Ammon's horn (tissue), 1 donor: ENCODE results near the gene C11orf21.
A peak's percentile ranks its signal among the peaks of the same experiment; 100 is the strongest.

Source experiments
- DNase-seq: peaks from one replicate; pipeline ENCODE4 v3.0.0-alpha.2; 2016; ENCODE audit warnings: low spot score

The C11orf21 gene

DNA sequence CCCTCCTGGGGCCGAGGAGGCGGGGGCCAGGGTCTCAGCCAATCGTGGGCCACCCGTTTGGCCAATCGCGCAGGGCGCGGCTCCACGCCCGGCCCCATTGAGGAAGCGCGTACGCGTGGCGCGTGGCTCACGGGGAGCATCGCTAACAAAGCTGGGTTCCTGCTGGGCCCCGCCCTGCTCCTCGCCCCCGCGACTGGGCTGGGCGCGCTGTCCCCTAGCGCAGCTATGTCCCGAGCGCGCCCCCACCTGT is 30.7 kb downstream of the C11orf21 start:
- DNase-seq = no peak

DNA sequence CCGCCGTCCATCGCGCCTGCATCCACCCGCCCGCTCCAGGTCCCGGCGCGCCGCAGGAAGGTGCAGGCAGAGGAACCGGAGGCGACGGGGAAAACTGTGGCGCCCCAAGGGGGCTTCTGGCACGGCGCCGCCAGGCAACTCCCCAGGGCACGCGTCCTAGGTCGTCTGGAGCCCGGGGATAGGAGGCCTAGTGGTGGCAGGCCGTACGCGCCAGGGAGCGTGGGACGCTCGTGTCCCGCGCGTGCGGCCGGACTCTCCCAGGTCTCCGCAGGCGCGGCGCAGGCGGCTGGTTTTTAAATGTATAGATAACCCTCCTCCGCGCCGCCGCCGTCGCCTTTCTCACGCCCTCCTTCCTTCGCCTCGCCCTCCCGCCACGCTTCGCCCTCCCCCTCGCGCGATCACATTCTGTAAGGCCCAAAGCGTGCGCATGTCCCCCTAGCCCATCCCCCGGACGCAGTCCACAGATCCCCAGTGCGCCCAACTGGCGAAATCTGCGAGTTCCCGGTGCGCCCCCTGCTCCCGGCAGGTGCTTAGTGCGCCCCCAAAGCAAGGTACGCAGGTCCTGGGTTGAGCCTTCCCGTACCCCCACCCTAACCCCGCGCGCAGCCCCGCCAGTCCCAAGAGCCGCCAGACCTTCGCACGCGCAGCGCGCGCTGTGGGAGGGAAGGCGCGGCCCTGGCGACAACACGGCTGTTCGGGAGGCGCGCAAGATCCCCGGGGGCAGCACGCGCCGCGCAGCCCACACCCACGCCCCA is 31.2 kb downstream of the C11orf21 start, which contains the start of gene ASCL2:
Gene ASCL2, minus strand, starts transcription at position 267 of the 755 bp plus-strand sequence. Its CDS starts 256 bp downstream, at position 11.
- DNase-seq = no peak

DNA sequence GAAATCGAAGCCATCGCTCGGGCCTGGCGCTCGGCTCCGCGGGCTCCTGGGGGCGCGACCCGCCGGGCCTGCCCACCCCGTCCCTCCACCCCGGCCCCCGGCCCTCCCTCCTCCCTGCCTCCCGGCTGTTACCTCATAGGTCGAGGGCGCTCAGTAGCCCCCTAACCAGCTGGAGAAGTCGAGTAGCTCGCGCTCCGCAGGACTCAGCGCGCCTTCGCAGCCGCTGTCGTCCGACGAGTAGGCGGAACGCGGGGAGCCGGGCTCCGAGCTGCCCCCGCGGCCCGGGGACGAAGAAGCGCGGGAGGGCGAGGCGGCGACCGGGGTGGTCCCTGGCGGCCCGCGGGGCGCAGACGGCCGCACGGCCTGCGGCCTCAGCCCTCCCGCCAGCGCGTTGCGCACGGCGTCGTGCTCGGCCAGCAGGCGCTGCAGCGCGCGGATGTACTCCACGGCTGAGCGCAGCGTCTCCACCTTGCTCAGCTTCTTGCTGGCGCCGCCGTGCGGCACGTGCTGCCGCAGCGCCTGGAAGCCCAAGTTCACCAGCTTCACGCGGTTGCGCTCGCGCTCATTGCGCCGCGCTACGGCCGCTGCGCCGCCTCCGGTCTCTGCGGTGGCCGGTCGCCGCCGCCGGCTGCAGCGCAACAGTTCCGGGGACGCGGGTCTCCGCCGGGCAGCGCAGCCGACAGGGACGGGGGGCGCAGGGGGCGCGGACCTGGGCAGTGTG is 32.0 kb downstream of the C11orf21 start:
- peak; percentile 35 for DNase-seq

DNA sequence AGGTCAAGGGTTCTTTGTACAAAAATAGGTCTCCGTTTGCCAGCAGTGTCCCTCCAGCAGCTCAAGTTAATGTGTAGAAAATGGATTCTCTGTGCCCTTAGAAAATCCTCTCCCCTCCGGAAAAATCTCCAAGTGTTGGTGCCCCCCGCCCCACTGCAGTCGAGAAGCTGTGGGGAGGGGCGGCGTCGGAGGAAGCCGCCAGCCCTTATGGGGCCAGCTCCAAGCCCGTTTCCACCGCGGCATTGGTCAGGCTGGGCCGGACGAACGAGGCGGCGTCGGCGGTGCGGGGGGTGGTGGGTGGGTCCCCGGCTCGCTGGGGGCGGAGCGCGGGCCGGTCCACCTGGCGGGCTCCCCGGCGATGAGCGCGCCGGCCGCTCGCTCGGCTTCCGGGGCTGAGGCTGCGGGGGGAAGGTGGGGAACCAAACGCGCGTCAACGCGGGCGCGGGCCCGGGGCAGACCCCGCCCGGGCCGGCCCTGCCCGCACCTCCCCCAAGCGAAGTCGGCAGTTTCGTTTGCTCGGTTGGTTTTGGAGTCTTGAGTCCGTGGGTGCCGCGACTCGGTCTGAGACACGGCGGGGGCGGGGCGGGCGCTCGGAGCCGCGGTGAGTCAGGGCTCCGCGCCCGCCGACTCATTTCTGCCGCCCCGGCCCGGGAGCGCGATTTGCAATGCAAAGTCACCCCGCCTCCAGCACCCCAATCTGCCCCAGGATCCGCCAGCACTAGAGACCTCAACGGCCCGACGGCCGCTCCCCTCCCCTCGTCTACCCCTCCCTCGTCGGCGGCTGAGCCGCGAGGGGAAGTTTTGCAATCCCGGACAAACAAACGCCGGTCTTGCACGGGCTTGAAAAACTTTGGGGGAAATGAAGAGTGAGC is 32.8 kb downstream of the C11orf21 start:
- DNase-seq = no peak

DNA sequence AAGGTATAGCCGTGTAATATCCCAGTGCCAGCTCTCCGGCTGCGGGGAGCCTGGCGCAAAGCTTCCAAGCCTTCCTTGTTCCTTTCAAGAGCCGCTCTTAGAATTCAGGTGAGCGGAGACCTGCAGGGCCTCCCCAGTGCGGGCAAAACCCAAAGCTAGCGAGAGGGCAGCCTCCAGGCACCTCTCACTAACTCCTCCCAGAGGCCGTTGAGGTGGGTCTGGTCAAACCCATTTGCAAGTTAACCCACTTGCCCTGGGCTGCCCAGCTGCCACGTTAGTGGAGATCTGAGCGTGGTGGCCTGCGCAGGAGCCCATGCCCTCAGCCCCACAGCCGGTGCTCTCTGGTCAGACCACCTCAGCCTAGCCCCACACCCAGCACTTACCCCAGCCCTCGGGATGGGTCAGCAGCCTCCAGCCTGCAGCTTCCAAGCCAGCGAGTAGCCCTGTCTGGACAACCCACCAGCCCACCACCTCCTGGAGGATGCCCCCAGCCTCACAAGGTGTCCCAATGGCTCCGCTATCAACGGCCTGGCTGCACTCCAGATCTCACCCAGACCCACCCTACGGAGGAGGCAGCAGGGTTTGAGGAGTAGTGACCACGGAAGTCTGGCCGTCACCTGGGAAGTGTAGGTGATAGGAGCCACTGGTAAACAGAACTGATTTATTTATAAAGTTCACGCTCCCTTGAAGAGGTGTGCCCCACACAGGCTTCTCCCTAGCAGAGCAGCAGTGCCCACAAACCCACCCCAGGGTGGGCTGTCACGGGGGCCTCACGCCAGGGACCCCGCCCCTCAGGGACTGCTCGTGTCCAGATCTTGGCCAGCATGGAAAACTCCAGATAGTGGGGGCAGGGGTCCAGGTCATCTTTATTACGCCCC is 33.6 kb downstream of the C11orf21 start:
- DNase-seq = no peak

DNA sequence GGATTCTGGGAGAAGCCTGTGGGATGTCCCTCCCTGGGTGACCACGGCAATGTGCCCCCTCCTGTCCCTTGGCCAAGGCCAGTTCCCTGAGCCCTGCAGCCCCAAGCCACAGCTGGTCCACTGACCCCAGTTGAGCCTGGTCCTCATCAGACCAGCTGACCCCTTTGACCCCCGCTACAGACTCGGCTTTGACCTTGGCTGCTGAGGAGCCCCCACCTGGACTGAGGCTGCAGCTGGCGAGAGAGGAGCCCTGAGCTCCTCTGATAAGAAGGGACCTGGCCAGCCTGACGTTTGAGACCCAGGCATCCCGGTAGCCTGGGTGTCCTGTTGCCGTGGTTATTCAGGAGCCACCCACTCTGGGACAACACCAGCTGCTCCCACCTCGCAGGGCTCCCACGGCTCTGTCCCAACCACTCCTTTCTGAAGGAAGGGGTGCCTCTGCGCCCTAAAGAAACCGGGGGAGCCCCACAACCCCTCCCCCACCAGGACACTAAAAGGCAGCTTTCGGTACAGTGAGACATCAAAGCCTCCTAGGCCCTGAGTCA is 34.3 kb downstream of the C11orf21 start:
- DNase-seq = no peak

DNA sequence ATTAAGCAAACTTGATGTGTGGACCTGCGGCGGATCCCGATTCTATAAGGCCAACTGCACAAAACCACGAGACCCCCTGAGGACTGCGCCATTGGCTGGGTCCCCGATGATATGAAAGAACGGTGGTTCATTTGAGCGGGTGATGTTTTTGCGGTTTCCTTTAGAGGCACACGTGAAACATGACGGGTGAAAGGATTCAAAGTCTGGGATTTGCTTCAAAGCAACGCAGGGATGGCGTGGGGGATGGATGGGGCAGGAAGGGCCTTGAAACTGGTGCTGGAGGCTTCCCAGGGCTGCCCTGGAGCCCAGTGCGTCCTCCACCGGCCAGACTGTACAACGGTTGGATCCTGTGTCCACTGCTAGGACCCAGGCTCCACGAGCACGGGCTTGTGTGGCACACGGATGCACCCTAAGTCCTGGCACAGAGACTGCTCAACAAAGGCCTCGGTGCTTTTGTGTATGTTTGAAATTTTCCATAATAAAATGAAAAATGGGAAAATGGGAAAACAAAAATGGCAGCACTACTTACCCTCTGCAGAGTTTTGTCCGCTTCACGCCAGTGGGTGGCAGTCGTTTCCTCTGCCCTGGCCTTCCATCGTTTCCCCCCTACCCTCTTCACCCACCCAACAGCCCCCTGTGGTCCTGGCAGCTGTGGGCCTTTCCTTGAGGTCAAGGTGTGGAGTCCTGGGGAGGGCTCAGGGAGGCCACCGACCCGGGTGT is 35.0 kb downstream of the C11orf21 start:
- DNase-seq = no peak

DNA sequence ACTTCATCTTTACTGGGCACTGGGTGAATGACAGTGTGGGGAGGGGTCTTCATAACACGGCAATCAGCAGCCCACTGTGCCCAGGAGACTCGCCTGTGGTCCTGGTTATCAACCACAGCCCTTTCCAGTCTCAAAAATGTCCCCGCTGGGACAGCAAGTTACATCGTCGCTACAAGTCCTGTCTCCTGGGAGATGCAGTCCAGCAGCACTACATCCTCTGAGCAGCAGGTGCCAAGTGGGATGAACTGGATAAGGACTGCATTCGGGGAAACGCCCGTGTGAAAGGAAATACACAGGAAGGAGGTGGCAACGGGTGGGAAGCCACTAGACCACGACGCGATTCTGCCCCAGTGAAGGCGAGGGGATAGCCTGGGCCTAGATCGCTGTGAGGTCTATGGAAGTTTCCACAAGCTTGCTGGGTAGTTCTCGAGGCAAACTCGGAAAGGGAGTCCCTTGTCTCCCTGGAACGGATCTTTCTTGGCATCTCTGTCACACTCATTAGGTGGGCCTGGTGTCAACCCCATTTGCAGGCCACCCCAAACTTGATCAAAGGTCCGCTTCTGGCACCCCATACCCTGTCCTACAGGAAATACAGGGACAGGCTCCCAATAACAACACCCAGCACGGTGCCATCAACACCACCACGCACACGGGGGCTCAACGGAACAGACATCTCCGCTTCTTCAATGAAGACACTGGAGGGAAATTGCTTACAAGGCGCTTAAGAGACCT is 35.7 kb downstream of the C11orf21 start:
- DNase-seq = no peak

DNA sequence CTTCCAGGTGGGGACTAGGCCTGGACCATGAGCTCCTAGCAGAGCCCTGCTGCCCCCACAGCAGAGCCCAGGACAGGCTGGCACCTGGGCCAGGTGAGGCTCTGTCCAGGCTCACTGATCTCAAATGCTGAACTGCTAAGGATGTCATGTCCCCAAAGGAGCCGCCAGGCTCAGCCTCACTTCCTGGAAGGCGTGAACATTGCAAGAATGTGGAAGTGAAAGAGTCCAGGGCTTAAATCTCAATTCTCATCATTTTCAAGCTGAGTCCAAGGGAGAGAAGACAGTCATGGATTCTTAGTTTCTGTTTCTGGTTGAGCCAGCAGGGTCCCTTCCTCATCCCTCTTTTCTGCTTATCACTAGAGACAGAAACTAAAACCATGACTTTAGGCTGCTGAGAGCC is 36.3 kb downstream of the C11orf21 start:
- peak; percentile 63 for DNase-seq

DNA sequence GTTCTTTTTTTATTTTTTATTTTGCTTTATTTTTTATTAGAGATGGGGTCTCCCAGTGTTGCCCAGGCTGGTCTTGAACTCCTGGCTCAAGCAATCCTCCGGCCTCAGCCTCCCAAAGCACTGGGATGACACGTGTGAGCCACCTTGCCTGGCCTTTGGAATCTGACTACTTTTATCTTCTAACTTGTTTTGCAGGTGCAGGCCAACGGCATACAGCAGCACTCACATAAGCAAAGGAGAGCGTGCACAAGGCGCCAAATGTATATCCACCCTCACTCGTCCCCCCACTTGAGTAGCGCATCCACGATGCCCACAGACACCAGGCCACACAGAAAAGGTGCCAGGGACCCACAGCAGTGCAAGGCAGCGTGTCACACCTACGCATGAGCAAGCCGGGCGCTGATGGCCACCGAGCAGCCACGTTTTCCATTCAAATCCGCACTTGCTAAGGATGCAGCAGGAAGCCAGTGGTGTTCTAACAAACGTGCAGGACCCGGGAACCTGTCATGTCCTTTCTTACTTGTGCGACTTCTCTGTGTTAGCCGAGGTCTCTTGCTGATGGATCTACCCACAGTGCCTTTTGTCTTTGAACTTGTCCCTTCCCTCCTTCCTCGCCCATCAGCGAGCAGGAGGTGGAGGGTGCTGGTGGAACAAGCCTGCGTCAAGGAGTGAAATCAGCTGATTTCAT is 37.2 kb downstream of the C11orf21 start:
- no peak for DNase-seq

DNA sequence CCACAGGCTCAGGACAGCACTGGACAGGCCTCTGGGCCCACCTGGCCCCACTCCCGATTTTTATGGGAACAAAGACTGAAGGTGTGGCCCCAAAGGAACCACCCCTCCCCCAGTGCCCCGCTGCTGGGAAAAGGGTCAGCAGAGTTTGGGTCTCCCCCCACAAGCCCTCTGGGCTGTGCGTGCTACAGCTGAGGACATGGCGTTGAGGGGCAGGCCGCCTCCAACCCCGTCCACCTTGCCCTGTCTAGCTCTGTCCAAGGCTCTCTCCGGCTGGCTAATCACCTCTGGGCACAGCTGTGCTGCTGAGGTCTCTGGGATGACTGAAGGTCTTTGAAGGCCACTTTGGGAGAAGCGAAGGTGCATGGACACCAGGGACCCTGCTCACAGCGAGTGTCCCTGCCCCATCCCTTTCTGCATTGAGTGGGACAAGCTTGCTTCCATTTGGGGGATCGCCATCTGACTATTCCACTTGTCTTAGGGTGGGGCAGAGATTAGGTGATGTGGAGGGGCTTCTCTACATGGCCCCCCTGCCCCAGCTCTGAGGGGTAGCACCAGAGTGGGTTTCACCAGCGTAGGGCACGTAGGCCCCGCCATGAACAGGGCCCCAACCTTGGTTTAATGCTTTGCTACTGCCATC is 37.9 kb downstream of the C11orf21 start:
- no peak for DNase-seq

DNA sequence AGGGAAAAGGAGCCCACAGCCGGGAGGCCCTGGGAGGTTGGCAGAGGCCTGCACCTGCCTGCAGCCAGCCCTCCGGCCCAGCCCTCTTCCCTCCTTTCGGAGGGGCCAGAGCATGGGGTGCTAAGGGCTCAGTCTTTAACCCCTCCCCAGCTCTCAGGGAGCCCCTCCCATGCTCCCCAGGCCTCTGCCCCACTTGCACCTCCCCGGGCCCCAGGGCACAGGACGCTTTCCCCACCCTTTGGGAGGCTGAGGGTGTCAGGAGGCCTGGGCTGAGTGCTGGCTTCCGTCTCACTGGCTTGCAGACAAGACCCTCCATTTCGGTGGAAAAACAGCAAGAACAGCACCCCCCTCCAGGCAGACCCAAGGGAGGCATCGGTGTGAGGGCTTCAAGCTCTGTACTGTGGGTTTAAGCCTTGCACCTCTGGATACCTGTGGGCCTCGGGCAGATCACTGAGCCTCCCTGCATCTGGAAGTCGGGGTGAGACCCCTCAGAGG is 38.6 kb downstream of the C11orf21 start:
- no peak for DNase-seq

DNA sequence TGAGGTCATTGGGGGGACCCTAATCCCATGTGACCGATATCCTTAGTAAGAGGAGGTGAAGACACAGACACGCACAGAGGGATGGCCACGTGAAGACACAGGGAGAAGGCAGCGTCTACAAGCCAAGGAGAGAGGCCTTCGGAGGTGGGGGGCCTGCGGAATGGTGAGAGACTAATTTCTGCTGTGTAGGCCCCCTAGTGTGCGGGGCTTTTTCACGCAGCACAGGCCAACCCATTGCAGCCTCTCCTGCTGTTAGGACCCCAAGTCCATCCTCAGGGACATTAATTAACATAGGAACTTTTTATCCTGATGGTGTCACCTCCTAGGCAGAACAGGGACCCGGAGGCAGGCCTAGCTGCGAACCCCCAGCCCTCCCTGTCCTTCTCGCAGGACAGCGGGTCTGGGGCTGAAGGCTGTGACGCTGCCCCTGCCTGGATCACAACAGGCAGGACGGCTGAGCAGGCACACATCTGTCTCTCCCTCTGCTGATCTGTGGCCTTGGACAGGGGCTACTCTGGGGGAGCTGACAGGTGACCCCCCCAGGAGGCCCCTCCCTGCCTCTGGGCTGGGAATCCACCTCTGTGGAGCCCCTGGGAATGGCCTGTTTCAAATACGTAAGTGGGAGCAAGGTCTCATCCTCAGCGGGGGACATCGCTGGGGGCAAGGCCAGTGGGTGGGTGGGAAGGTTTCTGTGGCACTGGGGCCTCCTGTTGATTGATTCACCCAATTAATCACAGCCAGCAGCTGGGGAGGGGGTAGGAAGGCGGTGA is 39.2 kb downstream of the C11orf21 start:
- DNase-seq = no peak

DNA sequence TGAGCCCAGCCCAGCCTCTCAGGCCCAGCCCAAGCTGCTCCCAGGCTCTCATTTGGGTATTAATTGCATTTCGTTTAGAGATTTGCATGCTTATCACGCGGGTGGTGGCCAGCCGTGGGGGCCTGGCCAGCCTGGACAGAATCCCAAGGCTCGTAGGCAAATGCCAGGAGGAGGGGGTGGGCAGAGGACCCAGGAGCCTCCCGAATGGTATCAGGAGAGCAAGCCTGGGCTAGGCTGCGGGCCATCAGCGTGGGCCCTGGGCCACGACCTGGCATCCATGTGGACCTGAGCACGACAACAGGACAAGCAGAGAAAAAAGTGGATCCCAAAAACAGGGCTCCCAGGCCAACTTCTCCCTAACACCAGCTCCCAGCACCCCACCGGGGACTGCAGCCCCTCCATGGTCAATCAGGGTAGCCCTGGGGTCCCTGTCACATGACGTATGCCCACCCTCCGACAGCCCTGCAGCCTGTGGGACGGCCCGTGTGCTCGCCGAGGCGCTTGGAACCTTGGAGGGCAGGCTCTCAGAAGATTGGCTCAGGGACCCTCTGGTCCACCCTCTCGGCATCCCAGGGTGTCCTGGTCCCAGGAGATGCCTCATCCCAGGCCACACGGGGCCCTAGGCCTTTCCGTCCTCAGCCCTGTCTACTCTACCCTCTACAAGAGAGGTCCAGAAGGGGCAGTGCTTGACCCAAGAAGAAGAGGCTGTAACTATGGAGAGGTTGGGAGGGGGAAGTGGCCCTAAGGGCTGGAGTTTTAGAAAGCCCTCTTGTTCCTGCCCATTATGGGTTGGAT is 40.1 kb downstream of the C11orf21 start:
- no peak for DNase-seq

DNA sequence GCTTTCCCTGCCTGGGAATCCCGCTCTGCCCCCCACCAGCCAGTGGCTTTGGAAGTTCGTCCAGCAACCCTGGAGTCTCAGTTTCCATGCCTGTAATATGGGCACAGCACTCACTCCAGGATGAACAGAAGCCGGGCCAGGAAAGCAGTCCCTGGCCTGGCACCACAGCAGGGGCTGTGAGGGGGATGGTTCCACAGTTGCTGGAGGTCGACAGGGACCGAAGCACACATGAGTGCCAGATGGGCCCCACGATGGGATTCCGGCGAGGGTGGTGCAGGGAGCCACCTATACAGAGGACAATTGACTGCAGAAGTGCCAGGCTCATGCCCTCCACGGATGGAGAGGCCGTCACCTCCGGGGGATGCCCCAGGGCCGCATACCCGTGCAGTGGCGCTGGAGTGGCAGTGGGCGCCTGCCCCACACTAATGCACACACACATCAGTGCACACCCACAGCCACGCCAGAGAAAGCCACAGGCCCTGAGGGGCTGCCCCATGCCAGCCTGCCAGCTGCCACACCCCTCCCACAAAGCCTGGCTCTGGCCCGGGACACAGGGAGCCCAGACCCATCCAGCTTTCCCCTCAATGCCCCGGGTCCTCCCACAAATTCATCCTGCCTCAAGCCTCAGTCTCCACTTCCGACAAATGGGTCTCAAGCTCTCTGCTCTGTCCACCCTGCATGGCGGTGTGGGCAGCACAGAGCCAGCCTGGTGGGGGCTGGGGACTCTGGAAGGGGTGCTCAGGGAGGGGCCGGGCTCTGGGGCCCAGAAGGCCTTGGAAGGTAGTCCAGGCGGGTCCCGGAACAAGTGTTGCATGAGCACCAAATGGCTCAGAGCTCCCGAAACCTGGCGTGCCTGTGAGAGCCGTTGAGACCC is 41.0 kb downstream of the C11orf21 start:
- DNase-seq = no peak

DNA sequence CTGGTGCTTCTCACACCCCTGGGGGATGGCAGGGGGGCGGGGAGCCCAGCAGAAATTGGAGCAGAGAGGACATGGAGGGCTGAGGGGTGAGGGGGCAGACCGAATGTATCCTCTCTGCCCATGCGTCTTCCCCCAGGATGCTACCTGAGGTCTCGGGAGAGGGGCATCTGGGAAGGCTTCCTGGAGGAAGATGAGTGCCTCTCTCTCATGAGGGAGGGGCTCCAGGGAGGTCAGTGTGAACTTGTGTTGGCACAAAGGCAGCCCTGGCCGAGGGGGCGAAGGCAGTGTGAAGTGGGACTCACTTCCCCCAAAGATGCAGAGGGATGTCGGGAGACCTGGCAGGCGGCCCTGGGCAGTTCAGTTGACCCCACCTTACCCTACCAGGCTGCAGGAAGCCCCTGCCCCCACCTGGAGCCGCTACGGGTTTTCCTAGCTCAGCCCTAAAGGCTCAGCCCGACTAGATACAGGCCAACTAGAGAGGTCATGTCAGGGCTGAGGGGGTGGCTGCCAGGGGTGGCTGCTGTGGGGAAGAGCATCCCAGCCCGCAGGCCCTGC is 41.7 kb downstream of the C11orf21 start:
- DNase-seq = no peak
